Fibroblast of the aortic adventitia (primary cell): ENCODE results near the gene MKS1. TPM values are rescaled to one million over a fixed set of nuclear protein-coding genes. Genes with fewer than 3 reads are reported as not detected.

Source experiments
- DNase-seq: peaks from one replicate; pipeline ENCODE4 v3.0.0-alpha.2; 2010; ENCODE audit warnings: low read depth
- H3K4me3 ChIP-seq: 2 replicates; pipeline ENCODE4 v1.5.1; 2011; ENCODE audit warnings: low read depth, mild to moderate bottlenecking, control low read depth, low read length, moderate library complexity
- total RNA-seq: library from RNA; depleted of rRNA; stranded (reverse); fragments of >200 nt; gene quantifications from 2 replicates; pipeline ENCODE4 v1.2.3, GENCODE V29; 2012; ENCODE audit warnings: low replicate concordance
- TF ChIP-seq, protein P1 (sequence below): IDR thresholded peaks from 2 replicates; pipeline ENCODE4 v1.5.1; 2011; ENCODE audit warnings: mild to moderate bottlenecking, low read length, control low read depth, inconsistent platforms; ENCODE audit not compliant: insufficient read depth

The MKS1 gene
- total RNA-seq, 1 donor: 10.6 TPM

DNA sequence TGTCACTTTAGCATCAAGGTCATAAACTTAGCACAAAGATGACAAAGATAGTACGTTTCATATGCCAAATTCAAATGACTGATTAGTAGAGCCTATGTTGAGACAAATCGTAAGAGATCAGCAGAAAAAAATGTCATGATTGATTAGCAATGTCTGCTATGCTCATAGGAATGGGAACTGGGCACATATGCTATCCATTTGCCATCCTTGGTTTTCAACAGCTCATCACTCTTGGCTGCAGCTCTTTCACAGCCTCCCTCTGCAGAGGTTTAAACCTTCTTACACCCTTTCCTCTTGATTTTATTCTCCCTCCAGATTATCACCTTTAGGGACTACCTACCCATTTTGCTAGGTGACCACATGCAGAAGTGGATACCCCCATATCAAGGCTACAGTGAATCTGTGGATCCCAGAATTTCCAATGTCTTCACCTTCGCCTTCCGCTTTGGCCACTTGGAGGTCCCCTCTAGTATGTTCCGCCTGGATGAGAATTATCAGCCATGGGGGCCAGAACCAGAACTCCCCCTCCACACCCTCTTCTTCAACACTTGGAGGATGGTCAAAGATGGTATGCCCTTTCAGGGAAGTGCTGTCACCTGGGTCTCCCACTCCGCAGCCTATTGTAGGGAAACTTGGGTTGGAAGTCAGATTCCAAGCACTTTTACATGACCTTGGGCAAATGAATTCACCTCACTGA, 45.5 kb upstream of the MKS1 start:
- TF ChIP-seq, protein P1, sequence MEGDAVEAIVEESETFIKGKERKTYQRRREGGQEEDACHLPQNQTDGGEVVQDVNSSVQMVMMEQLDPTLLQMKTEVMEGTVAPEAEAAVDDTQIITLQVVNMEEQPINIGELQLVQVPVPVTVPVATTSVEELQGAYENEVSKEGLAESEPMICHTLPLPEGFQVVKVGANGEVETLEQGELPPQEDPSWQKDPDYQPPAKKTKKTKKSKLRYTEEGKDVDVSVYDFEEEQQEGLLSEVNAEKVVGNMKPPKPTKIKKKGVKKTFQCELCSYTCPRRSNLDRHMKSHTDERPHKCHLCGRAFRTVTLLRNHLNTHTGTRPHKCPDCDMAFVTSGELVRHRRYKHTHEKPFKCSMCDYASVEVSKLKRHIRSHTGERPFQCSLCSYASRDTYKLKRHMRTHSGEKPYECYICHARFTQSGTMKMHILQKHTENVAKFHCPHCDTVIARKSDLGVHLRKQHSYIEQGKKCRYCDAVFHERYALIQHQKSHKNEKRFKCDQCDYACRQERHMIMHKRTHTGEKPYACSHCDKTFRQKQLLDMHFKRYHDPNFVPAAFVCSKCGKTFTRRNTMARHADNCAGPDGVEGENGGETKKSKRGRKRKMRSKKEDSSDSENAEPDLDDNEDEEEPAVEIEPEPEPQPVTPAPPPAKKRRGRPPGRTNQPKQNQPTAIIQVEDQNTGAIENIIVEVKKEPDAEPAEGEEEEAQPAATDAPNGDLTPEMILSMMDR: no peak
- no peak for DNase-seq
- no peak overlapping the region for H3K4me3 ChIP-seq

DNA sequence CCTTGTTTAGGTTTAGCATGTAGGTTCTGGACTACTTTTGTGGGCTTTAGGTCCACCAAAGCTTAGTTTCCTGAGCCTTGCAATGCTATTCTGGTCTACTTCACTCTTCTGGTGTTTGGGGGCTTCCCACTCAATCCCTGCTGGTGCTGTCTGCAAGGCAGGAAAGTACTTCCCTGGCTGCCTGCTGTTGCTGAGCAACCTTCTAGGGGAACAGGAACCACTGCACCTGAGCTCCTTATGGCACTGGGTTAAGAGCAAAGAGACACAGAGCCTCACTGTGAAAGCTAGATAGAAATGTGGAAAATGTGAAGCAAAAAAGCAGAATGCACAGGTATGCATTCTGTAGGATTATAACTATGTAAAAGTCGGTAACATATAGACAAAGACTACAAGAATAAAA, 44.7 kb upstream of the MKS1 start:
- TF ChIP-seq, protein P1: no peak
- no peak overlapping the region for H3K4me3 ChIP-seq
- DNase-seq: no peak

DNA sequence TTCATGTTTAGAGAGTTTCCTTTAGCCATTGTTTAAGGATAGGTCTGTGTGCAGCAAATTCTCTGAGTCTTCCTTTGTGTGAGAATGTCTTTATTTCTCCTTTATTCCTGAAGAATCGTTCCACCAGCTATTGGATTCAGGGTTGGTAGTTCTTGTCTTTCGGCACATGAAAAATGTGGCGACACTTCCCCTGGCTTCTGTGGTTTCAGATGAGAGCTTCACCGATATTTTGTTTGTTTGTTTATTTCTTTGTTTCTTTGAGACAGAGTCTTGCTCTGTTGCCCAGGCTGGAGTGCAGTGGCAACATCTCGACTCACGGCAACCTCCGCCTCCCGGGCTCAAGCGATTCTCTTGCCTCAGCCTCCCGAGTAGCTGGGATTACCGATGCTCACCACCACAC, 43.1 kb upstream of the MKS1 start:
- H3K4me3 ChIP-seq: no peak overlapping the region
- no peak for DNase-seq

DNA sequence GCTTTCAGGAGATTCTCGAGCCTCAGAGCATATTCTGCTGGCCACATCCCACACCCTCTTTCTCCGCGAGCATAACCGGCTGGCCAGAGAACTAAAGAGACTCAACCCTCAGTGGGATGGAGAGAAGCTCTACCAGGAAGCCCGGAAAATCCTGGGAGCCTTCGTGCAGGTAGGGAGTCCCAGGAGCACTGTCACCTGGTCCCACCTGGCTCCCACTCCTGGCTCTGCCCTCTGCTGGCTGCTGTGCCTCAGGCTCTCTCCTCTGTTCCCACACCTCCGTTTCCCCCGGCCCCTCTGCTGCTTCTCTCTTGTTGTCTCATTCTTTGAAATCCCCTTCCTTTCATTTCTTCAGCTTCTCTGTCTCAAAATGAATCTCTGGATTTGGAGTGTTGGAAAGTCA, 35.7 kb upstream of the MKS1 start:
- TF ChIP-seq, protein P1: no peak
- H3K4me3 ChIP-seq: no peak overlapping the region
- DNase-seq: no peak

More for the DNA sequence above, 43.1 kb upstream of the MKS1 start:
- TF ChIP-seq, protein P1: no peak

DNA sequence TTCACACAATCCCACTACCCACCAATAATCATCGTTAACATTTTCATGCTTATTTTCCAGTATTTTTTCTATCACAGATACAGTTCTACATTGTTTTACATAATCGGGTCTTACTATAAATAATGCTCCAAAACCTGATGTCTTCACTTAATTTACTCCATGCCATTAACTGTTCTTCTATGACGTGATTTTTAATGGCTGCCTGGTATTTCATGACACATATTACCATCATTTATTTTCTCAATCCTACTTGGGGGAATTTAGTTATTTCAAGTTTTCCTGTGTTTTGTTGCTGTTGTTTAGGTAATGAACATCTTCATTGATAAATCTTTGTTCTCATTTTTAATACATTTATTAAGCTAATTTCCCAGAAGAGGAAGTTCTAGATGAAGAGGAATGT, 34.0 kb upstream of the MKS1 start:
- no peak for DNase-seq
- H3K4me3 ChIP-seq: no peak overlapping the region
- TF ChIP-seq, protein P1: no peak

DNA sequence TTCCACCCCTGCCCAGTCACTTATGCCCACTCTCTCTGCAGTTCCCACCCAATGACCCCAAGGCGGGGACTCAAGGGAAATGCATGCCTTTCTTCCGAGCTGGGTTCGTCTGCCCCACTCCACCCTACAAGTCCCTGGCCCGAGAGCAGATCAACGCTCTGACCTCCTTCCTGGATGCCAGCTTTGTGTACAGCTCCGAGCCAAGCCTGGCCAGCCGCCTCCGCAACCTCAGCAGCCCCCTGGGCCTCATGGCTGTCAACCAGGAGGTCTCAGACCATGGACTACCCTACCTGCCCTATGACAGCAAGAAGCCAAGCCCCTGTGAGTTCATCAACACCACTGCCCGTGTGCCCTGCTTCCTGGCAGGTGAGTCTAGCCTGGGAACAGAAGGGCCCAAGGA, 33.1 kb upstream of the MKS1 start:
- TF ChIP-seq, protein P1: no peak
- no peak overlapping the region for H3K4me3 ChIP-seq
- DNase-seq: no peak
